Activated CD4-positive, CD25-positive, alpha-beta regulatory T cell treated with anti-CD3 and anti-CD28 coated beads, Interleukin-2, amount 50 U/mL, for 24 hours (primary cell): Measurements from ENCODE around the gene UPK2.

Source experiments
- ATAC-seq, 2 donors: fragments of 150-1000 bp; cut with Tn5 transposase; one replicate each; pipeline ENCODE4 v1.10.0; 2021; ENCODE audit warnings: mild to moderate bottlenecking in 1 of 2, moderate library complexity in 1 of 2

The UPK2 gene

DNA sequence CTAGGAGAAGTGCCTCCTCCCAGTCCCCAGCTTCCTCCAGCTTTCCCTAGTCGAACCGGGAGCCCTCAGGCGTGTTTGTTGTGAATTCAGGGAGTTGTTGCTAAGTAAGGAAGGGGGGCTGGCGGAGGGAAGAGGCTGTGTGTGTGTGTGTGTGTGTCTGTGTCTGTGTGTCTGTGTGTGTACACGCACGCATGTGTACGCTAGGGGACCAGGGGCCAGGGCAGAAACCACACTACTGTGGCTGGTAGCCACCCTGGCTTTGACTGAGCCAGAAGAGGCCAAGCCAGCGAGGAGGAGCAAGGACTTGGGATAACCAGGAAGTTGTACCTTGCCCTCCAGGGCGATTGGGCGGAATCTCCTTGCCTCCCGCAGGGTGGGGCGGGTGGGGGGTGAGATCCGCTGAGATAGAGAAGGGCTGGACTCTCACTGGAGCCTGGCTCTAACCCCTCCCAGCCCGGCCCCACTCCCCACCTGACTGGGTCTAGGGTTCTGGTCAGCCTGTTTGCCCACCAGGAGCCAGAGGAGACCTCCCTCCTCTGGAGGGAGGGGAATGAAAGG is 37.9 kb upstream of the UPK2 start:
- ATAC-seq, result no peak

DNA sequence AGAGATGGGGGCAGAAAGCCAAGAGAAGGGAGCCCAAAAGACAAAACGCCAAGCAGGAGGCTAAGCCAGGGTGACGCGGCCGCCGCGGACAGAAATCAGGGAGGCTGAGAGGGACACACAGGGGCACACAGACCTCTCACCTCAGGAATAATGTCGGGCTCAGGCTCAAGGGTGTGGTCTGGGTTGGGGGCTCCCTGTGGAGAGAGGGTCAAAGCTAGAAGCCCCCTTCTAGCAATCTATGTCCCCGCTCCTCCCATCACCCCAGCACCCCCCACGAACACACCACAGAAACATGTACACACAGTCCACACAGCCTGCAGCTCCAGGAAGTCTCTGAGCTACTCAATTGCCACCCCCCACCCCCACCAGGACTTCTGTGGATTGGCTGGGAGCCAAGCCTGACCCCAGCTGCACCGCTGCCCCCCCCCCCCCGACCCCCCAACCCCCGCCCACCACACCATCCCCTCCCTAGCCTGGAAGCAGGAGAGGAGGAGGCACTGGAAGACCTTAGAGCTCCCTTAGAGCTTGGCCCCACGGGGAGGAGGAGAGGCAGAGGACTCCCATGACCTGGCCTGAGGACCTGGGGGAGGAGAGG is 37.3 kb upstream of the UPK2 start:
- no peak for ATAC-seq

DNA sequence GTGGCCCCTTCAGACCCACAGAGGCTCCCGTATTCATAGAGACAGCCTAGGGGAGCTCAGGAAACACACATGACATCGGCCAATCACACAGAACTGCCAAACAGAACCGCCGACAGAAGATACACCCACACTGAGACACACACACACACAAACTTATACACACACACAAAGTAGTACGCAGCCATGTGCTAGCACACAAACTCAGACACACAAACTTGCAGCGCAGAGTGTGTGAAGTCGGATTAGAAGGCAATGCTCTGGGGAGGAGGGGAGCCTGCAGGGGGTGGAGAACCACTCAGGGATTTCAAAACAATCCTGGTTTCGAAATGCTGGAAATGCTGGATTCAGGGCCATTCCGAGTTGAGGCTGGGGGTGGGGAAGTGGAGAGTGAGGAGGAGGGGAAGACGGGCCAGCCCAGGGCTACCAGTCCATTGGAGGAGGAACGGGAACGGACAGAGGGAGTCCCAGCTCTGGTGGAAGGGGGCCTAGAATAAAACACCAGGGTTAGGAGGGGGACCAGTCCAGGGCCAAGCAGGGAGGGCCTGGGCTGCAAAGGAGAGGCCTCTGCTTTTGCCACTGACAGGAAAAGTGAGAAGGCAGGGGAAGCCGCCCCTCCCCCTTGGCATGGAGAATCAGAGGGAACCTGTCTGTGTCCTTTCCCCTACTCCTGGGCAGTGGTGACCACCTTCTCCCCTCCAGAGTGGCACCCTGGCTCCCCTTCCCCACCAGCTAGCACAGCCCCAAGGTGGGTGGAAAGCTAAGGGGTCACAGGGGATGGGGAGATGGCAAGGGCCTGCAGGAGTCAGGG is 34.8 kb upstream of the UPK2 start:
- ATAC-seq, result no peak

DNA sequence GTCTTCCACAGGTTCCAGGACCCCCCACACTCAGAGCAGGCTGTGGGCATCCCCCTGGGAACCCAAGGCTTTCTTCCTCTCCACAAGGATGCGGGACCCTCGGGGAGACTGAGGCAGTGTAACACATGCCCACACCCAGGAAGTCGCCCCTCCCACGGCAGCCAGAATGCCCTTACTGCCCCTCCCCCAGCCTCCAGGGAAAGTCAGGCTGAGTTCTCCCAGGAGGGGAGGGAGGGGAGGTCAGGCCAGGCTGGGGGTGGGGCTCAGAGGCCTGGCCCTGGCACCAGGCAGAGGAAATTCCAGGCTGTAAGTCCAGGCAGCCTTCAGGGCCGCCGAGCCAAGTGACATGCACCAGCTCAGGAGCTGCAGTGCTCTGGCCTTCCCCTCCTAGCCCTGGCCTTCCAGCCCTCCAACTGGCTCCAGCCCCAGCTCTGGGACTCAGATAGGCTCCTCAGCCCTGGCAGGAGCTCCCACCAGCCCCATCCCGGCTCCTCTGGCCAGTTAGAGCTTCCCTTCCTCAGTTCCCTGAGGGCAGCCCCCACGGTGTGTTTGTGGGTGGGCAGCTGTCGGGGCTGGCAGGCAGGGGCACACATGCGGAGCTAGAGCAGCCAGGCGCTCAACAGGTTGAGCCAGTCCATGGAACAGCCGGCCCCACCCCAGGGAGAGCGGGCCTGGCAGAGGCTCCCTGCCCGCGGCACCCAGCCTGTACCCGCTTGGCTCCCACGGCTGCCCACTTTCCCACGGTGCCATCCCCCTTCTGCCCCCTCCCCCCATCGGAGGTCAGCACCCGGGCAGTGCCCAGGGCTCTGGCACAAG is 34.0 kb upstream of the UPK2 start:
- no peak for ATAC-seq

DNA sequence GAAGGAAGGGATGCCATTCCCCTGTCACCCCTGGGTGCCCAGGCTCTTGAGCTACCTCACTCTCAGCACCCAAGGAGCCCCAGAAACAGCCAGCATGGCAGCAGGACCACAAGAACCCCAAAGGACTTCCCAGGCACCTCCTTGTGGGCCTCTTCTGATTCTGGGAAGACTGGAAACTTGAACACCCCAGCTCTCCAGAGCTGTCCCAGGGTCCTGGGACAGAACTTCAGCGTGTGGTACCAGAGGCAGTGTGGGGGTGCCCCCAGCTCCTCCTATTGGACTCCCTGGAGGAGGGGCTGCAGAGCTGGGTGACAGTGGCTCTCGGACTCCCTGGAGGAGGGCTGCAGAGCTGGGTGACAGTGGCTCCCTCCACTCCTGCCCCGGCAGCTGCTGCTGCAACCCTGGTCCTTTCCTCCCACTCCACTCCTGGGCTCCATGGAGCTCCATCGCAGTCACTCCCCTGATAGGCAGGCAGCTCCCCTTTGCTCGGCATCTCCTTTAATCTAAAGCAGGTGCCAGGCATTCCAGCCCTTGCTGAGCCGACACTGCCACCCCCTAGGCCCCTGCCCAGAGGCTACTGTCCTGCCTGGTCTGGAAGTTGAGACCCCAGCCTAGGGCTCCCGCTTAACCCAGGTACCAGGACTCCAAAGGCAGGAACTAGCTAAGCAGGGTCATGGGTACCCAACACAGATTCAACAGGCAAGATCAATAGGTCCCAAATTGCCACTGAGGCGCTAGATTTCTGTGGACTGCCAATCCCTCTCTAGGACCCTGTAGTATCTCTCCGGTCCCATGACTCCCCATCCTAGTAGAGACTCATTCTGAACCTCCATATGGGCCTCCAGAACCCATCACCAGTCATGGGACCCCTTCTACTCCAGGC is 33.1 kb upstream of the UPK2 start:
- no peak for ATAC-seq

DNA sequence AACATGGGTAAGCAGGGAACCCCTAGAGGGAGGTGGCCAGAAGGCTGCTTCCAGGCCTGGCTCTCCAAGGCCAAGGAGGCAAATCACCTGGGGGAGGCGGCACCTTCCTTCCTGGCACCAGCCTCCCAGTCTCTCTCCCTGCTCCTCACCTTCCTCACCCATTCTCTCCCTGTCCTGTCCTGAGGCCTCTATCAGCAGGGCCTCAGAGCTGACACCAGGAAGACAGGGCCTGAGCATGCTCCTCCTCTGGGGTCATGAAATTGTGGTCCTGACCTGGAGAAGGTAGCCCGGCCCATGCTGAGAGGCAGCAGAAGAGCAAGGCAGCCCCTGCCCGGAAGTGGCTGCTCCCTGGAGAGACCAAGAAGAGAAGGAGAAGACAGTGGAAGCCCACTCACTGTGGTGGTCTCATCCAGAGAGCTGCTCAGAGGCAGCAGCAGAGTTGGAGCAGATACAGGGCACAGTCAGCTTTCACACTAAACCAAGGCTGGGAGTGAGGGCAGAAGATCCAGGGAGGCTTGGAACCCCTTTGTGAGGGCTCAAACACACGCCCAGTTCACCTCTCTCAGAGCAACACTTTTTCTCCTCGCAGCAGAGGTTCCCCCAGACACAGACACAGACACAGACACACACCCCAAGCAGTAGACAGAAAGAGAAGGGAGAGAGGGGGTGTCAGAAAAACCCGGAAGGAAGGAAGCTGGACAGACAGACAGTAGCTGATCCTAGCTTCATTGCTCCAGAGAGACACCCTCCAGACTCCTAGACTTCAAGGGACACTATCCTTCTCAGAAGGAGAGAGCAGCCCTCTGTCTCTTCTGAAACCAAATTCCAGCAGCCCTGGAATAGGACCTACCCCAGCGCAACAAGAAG is 32.1 kb upstream of the UPK2 start:
- ATAC-seq, result no peak

DNA sequence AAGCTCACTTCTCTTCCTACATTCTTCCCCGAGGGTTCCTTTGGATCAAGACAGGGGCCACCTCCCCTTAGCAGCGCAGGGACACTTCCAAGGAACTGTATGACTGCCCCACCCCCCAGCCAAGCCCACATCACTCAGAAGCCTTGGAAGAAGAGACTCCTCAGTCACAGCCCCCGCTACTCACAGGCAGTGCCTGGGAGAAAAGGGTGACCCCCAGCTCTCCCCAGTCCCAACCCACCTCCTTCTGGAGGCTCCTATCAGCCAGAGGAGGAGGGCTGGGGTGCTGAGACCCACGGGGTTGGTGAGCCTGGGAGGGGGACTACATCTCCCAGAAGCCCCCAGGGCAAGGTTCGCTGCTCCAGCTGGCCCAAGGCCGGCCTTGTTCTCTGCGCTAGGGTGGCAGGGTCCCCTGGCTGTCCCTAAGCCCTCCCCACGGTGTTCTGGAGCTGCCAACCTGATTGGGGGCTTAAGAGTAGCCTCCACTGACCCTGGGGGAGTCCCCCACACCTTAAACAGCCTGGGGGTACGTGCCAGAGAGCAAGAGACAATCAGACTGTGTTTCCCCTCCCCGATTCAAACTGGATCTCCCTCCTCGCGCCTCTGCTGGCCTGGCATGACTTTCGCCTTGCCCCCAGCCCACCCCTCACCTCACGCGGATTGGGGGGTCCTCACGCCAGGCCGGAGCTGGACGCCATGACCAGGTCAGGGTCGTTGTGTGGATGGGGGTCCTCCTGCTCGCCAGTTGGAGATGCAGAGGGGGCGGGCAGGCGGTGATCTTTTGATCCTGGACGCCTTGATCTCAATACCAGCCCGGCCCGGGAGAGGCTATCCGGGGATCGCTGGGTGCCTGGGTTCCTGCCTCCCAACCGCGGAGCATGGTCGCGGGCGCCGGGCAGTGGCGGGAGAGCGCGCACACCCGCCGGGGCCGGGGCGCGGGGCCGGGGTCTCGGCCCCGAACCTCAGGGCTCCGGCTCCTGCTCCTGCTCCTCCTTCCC is 31.2 kb upstream of the UPK2 start:
- no peak for ATAC-seq

DNA sequence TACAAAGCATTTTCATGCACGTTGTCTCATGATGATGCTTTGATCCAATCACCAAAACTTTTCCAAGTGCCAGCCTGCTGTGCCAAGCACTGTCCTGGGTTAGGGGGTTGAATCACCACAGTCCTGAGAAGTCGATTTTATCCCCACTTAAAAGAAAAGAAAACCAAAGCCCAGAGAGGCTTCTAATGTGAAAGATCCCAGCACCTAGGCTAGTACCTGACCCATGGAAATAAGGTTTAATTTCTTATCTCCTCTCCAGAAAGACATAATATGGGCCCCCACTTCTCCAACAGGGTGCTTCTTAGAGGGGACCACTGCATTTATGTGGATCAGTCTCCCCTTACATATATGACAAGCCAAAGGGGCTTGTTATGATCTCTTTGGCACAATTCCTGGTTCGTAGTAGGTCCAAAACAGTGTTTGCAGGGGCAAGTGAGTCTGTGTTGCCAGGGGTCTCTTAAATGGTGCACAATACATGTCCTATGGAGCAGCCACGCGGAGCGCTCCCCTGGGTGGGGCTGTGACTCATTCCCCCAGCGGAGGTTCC is 28.5 kb upstream of the UPK2 start:
- ATAC-seq, result no peak

DNA sequence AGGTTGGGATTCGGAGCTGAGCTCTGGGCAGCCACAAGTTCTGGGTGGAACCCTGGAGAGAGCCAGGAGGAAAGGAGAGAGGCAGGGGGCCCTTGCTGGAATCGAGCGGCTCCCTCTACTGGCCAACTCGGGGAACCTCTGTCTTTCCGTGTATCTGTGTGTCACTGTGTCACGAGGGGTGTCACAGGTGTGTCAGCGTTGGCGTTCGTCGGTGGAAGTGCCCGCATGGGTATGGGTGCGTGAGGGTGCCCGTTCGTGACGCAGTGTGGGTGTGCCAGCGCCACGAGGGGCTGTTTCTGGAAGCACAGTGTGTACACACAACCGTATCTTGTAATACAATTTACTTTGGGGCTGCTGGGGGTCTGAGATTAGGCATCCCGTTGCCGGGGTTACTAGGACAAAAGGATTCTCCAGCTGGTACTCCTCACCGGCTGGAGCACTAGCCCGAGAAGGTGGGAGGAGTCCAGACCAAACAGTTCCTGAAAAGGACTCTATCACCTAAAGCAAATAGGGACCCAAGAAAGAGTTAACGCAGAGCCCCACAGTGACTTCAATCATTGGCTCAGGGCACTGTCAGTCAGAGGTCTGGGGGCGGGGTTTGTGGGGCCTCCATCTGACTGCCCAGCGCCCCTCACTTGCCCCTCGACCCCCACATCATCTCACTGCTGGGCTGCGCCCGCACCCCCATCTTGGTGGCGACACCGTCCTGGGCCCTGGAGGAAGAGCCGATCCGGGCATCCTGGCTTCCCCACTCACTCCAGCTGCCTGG is 27.8 kb upstream of the UPK2 start:
- peak; percentile 63 to 64 for ATAC-seq

DNA sequence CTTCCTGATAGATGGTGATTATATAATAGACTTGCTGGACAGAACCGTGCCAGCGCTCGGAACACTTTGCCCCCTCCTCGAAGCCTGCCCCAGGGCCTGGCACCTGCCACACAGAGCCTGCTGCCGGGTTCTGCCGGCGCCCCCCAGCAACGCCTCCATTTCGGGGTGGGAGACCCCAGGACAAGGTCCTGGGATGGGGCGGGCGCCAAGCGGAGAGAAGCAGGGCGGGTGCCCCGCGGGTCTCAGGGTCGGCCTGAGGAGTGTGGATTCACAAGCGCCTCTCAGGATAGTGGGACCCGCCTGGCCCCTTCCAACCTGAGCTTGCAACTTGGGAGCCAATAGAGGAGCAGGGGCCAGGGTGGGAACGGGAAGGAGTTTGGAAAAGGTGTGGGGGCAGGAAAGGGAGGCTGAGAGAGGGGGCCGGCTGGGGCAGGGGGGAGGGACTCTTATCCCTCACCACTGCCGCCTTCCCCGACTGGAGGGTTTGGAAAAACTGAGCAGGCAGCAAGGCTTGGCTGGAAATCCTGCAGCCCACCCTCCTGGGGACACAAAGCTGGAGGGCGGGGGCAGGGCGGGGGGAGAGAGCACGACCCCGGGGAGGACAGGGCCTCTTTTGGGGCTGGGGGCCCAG is 27.1 kb upstream of the UPK2 start:
- peak; percentile 2 to 4 for ATAC-seq

DNA sequence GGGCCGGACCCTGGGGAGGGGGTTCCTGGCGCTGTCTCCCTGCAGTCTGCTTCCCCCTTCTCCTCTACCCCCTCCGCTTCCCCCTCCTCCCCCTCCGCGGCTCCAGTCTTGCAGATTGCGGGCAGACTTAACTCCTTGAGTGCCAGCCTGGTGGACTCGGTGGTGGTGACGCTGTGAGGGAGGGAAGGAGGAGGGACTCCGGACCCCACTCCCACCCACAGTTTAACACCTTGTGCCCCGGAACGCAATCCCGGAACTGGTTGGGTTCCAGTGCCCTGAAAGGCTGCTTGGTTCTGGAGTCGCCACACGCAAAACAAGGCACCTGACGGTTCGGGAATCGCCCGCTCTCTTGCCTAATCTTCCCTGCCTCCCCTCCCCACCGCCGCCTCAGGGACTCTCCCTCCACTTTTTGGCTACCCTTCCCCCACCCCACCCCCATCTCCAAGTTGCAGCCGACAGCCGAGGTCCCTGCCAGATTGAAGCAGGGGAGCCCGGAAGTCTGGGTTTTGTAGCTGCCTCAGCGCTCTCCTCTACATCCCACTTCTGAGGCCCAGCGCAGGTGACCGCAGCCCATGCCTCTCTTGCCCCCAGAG is 26.5 kb upstream of the UPK2 start:
- ATAC-seq, result peak; percentile 6 to 11

DNA sequence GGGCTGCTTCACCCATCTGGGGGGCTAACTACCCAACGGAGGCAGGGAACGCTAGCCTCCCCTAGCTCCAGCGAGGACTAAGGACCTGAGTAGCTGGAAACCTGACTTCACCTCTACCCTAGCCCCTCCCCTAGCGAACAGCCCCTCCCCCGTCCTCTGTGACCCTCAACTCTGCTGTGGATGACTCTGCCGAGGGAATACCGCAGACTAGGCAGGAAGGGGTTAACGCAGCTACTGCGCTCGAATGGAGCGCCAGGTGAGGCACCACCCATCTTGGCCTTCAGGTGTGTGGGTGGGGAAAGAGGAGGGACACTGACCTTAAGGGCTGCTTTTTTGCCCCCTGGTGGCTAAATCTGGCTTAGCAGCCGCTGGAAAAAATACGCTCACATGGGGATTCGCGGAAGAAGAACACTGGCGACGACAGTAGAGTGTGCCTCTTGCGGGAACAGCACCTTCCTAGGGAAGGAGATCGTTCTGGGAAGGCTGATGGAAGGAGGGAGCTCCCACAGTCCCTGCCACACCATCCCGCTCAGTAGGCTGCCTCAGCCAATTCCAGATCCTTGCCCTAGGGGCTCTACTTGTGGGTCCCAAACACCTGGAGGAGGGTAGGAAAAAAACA is 25.9 kb upstream of the UPK2 start:
- peak; percentile 10 to 11 for ATAC-seq

DNA sequence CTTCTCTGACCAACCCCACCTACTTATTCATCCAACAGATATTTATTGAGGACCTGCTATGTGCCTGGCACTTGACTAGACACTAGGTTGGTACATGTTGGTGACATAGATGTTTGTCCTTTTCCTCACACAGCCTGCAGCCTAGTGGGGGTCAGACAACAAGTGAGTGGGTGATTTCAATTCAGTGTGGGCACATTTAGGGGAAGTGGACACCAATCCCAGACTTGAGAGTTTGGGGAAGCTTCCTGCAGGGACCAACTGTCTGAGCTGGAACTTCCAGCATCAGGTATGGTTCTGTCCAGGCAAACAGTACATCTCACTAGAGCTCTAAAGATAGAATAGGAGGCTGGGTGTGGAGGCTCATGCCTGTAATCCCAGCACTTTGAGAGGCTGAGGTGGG is 24.5 kb upstream of the UPK2 start:
- no peak for ATAC-seq

DNA sequence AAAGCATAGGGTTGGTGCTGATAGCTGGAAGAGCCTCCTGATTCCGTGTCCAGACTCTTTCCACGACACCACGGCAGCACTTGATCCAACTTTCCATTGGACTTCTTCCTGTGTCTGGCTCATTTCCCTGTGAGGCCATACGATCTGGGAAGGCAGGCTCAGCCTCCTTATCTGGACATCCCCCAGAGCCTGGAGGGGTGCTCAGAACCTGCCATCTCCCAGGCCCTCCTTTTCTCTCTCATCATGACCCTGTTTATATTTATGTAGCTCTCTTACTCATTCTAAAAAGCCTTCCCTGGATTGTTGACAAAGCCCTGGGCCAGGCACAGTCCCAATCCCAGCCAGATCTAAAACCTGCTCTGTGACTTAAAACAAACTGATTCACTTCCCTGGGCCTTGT is 22.6 kb upstream of the UPK2 start:
- no peak for ATAC-seq

DNA sequence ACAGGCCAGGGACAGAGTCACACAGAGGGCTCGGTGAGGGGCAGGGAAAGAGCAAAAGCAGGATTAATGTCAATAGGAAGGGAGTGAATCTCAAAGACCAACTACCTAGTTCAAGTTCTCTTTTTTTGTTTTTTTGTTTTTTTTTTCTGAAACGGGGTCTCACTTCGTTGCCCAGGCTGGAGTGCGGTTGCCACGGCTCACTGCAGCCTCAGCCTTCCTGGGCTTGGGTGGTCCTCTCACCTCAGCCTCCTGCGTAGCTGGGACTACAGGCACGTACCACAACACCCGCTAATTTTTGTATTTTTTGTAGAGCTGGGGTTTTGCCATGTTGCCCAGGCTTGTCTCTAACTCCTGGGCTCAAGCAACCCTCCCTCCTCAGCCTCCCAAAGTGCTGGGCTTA is 20.7 kb upstream of the UPK2 start:
- no peak for ATAC-seq

DNA sequence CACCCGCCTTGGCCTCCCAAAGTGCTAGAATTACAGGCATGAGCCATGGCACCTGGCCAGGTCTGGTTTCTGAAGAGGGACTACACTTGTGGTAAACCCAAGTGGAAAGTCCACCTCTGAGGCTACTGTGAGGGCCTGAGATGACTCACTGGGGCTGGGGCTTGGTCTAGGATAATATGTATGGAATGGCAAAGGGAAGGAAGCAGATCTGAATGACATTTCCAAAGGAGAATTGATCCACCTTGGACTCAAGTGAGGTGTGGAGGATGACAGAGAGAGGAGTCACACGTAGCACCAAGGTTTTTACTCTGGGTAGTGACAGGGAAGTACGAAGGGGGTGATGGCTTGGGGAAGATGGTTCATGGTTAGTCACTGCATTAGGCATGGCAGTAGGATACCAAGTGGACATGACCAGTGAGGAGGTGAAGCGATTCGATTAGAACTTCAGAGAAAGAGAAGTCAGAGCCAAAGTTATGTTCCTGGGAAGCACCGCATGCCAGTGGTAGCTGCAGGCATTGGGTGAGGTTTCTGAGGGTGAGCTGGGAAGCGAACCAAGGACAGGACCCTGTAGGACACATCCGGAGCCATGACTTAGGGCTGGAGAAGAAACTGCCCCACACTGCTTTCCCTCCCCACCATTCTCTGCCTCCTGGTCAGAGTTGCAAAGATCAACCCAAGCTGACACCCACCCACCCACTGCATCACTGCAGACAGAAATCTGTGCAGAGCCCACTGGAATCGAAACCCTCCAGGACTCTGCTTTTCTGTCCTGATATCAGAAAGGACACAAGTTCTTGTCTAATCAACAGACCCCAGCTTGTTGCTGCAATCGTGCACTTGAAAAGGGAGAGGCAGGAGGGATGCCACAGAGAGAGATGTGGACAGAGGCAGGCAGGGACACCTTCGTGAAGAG is 17.4 kb upstream of the UPK2 start:
- no peak for ATAC-seq
